ENCODE data around the gene SLC9C2.
"Not testable (repeated sequence)": the region's sequence is repeated elsewhere in the genome, so short reads cannot be mapped to it uniquely, and the experiment has no call there.

Gene SLC9C2

DNA sequence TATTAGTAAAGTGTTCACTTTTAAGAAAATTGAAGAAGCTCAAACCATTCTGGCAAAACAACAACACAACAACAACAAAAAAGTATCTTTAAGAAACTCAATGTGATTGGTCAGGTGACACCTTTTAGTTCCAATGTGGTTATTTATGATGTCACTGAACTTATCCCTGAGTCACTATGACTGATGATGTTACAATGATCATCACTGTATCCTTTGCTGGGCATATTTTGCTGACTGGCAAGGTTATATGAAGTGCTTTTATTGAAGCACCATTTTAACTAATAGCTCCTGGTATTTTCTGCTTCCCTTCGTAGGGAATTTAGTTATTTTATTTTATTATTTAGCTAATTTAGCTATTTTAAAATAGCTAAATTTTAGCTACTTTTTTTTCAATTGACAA, 32.2 kb upstream of the SLC9C2 start, which contains the start of gene TEX50:
TEX50 (plus strand) TSS at position 223 of the 400 bp plus-strand sequence. CDS start 184 bp downstream, outside the sequence.
- FAIRE-seq (no peak), DNase-seq (ENCODE audit: insufficient read length, low spot score) (no peak)
- no peak for TF ChIP-seq CTCF (IDR thresholded peaks at IDR 0.05; ENCODE audit: insufficient read depth, missing control alignments)

DNA sequence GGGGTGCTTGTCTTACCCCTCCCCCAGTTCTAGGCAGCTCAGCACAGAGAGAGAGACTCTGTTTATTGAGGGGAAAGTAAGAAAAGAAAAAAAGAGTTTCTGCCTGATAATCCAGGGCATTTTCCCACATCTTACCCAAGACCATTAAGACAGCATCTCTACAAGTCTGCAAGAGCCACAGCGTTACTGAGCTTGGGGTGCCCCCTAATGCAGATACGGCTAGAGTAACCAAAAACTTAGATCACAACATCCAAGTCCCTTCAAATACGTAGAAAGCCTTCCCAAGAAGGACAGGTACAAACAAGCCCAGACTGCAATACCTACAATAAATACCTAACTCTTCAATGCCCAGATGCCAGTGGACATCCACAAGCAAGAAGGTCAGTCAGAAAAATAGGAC, 26.0 kb upstream of the SLC9C2 start:
- DNase-seq (ENCODE audit: insufficient read length, low spot score) (no peak), FAIRE-seq (no peak)

GRCh38 chr1:173627269-173627668, 24.4 kb upstream of the SLC9C2 start:
- TF ChIP-seq CTCF (IDR thresholded peaks at IDR 0.05; ENCODE audit: insufficient read depth, missing control alignments), result no peak
- no peak for FAIRE-seq
- no peak for DNase-seq (ENCODE audit: insufficient read length, low spot score)

More for the DNA sequence above, 26.0 kb upstream of the SLC9C2 start:
- peak; percentile 34 for TF ChIP-seq CTCF (IDR thresholded peaks at IDR 0.05; ENCODE audit: insufficient read depth, missing control alignments)

DNA sequence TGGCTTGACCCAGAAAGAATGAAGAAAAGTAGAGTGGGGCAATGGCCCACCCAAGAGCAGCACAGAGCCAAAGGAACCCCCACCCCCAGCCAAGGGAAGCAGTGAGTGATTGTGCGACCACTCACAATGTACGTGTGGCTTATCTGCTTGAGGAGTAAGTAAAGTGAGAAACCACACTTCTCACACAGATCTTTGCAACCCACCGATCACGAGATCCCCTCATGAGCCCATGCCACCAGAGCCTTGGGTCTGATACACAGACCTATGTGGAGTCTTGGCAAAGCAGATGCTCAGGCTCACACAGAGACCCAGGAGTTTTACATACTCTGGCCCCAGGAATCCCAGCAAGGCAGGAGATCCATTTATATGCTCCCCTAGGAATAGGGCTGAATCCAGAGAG, 14.0 kb upstream of the SLC9C2 start:
- TF ChIP-seq CTCF (IDR thresholded peaks at IDR 0.05; ENCODE audit: insufficient read depth, missing control alignments), result no peak
- DNase-seq (ENCODE audit: insufficient read length, low spot score) (no peak), FAIRE-seq (no peak)

- FAIRE-seq; DNase-seq (ENCODE audit: insufficient read length, low spot score): not testable (repeated sequence)
Measured at GRCh38 chr1:173613086-173613485, 10.2 kb upstream of the SLC9C2 start.

- no peak for FAIRE-seq
- no peak for TF ChIP-seq CTCF (IDR thresholded peaks at IDR 0.05; ENCODE audit: insufficient read depth, missing control alignments)
- DNase-seq (ENCODE audit: insufficient read length, low spot score), result no peak
Measured at GRCh38 chr1:173608503-173609216, 5.8 kb upstream of the SLC9C2 start.

GRCh38 chr1:173601588-173601987, 1.3 kb downstream of the SLC9C2 start:
- FAIRE-seq, result peak; percentile 53
- no peak for TF ChIP-seq CTCF (IDR thresholded peaks at IDR 0.05; ENCODE audit: insufficient read depth, missing control alignments)
- no peak for DNase-seq (ENCODE audit: insufficient read length, low spot score)
